ENCODE data around the gene MYO1D.

The MYO1D gene

DNA sequence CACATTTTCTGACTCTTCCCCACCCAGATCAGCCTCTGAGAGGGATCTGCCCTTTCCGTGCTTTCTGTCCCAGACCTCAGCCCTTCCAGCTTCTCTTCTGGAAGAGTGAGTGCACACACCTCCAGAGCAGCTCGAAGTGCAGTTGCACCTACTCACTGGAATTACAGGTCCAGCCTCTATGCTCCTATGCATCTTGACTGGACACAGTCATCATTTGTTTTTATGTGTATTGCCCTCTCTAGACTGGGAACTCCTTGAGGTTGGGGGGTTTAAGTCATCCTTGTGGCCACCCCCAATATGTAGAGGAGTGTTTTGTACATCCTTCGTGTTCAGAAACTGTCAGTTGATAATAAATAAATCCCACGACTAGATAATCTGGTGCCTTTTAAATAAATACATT, 308.2 kb downstream of the MYO1D start:
- H3K4me3 ChIP-seq (ENCODE audit: low read depth, low read length) = no peak overlapping the region
- DNase-seq (ENCODE audit: low read depth) = no peak
- TF ChIP-seq, protein P1, sequence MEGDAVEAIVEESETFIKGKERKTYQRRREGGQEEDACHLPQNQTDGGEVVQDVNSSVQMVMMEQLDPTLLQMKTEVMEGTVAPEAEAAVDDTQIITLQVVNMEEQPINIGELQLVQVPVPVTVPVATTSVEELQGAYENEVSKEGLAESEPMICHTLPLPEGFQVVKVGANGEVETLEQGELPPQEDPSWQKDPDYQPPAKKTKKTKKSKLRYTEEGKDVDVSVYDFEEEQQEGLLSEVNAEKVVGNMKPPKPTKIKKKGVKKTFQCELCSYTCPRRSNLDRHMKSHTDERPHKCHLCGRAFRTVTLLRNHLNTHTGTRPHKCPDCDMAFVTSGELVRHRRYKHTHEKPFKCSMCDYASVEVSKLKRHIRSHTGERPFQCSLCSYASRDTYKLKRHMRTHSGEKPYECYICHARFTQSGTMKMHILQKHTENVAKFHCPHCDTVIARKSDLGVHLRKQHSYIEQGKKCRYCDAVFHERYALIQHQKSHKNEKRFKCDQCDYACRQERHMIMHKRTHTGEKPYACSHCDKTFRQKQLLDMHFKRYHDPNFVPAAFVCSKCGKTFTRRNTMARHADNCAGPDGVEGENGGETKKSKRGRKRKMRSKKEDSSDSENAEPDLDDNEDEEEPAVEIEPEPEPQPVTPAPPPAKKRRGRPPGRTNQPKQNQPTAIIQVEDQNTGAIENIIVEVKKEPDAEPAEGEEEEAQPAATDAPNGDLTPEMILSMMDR (IDR thresholded peaks at IDR 0.05; ENCODE audit: control insufficient read depth, extremely low read depth, insufficient read depth) = no peak

DNA sequence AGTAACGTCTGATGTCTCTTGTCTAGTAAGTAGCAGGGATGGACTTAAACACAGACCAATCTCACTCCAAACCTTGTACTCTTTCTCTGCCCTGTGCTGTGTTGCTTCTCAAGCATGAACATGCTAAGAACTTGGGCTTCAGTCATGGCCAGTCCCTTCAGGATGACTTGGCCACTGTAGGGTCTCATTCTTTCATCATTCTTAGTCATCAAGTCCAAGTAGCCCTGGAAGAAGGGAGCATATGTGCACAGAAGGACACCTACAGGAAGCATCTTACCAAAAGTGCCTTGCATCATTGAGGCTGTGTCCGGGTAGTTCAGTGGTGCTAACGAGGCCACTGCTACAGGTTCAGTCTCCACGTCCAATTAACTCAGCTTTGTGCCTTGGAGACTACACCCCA, 309.4 kb downstream of the MYO1D start:
- TF ChIP-seq, protein P1 (IDR thresholded peaks at IDR 0.05; ENCODE audit: control insufficient read depth, extremely low read depth, insufficient read depth) = no peak
- DNase-seq (ENCODE audit: low read depth) = no peak
- no peak overlapping the region for H3K4me3 ChIP-seq (ENCODE audit: low read depth, low read length)

DNA sequence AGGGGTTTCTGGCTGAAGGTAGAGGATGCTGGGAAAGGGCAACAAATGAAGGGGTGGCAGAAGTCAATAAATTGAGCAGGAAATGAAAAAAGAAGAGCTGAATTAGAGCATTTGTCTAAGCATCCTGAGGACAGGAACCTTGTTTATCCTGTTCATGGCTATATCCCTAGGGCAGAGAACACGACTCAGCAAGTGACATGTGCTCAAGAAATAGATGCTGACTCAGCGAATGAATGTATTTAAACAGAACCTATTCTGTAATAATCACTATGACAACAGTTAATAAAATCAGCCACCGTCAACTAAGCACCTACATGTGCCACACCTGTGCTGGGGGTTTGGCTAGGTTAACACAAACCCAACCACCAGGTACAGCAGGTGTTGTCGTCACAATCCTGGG, 309.8 kb downstream of the MYO1D start:
- DNase-seq (ENCODE audit: low read depth) = no peak
- TF ChIP-seq, protein P1 (IDR thresholded peaks at IDR 0.05; ENCODE audit: control insufficient read depth, extremely low read depth, insufficient read depth) = no peak
- no peak overlapping the region for H3K4me3 ChIP-seq (ENCODE audit: low read depth, low read length)

DNA sequence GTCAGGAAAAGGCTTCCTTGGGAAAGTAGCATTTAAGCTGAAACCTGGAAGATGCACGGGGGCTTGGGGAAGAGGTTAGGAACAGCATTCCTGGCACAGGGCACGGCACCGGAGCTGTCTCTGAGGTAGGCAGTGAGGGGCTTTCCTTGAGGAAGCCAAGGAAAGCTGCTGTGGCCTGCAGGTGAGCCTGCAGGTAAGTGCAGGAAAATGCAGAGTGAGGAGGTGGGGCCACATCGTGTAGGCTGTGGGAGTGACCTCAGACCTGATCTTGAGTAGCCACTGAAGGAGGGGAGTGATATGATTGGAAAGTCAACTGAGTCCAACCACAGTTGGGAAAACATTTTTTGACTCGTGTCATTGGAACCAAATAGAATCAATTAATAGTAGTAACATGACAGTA, 310.6 kb downstream of the MYO1D start:
- no peak for DNase-seq (ENCODE audit: low read depth)
- H3K4me3 ChIP-seq (ENCODE audit: low read depth, low read length) = no peak overlapping the region
- TF ChIP-seq, protein P1 (IDR thresholded peaks at IDR 0.05; ENCODE audit: control insufficient read depth, extremely low read depth, insufficient read depth) = no peak

DNA sequence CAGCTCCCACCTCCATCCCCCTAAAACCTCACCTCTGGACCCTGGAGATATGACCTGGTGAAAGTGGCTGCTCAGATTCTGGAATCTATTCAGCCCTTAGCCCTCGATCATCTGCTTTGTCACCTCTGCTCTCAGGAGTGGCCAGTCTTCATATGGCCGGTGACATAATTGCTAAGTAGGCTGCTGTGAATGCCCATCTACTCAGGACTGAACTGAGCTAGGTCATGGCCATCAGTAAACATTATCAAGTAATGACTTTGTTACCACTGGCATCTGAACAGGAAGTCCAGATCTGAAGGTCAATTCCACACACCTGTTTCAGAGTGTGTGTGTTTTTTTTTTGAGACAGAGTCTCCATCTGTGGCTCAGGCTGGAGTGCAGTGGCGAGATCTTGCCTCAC, 311.5 kb downstream of the MYO1D start:
- TF ChIP-seq, protein P1 (IDR thresholded peaks at IDR 0.05; ENCODE audit: control insufficient read depth, extremely low read depth, insufficient read depth) = no peak
- no peak overlapping the region for H3K4me3 ChIP-seq (ENCODE audit: low read depth, low read length)
- no peak for DNase-seq (ENCODE audit: low read depth)

DNA sequence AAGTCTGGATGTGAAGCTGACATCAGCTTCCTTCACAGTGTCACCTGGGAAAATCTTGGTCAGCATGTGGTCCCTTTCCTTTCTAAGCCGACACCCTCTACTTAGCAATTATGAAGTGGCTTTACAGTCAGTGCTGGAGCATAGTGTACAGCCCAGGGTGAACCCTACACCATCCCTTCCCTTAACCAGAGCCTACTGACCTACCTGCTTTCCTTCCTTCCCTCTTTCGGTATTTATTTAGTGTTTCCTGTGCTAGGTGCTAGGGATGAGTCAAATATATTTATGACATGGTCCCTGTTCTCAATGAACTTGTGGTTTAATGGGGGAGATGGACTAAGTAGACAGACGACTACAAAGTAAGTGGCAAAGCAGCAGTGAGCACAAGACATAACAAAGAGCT, 312.6 kb downstream of the MYO1D start:
- no peak overlapping the region for H3K4me3 ChIP-seq (ENCODE audit: low read depth, low read length)
- TF ChIP-seq, protein P1 (IDR thresholded peaks at IDR 0.05; ENCODE audit: control insufficient read depth, extremely low read depth, insufficient read depth) = no peak
- DNase-seq (ENCODE audit: low read depth) = no peak

DNA sequence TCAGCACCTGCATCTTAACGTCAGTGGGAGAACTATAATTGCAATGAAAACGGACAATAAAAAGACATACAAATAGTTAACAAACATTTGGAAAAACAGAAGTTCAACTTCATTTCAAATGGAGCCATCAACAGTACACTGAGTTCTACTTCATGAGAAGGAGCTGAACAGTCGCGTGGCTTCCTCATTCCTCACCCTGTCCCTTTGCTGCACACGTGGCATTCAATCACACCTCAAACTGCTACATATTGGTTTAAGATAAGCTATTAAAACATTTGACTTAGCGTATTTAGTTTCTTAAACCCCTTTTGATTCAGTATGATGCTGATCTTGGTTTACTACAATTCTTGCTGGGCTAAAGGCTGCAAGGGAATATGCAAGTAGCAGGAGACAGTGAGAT, 313.3 kb downstream of the MYO1D start:
- TF ChIP-seq, protein P1 (IDR thresholded peaks at IDR 0.05; ENCODE audit: control insufficient read depth, extremely low read depth, insufficient read depth) = no peak
- DNase-seq (ENCODE audit: low read depth) = no peak
- no peak overlapping the region for H3K4me3 ChIP-seq (ENCODE audit: low read depth, low read length)
